Measurements from ENCODE around the gene CXorf58. TPM values are rescaled to one million over a fixed set of nuclear protein-coding genes. Genes with fewer than 3 reads are reported as not detected.

CXorf58 gene
- total and polyA plus RNA-seq, 10 donors, result 0.04 to 0.92 (median 0.16) TPM; not detected in 5

DNA sequence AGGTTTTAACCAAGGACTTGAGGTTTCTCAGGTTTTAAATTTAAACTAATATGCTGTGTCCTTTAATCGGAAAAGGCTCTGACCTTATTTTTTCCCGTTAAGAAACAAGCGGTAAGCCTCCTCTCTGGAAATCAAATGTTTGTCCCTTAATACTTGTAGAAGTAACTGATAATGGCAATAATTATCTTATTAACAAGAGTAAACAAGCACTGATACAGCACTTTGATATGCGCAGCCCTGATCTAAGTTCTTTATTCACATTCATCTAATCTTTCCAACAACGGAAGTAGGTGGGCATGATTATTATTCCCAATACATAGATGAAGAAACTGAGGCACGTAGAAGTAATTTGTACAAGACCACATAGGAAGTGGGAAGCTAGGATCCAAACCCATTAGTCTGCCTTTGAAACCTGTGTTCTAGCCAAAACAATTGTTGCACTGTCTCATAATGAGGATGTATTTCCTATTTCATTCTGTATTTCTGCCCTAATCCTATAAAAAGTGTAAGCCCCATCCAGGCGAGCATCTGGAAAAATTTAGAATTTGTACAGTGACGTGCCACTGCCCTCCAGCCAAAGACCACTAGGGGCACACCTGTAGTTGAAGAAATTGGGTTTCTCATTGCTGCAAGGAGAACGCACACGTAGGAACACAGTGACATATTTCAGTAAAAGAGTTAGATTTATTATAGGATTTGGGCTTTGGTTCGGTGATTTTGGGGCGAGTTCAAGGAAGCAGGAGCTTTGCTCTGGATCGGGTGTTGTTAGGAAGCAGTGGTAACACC, 606 bp downstream of the CXorf58 start:
- Histone ChIP-seq H3K4me1 (peaks cover 0 to 24% (median 12%) of the 10 kb centered on the region in 6 donors), H3K4me3 (peak overlapping the region in 5 of 8 donors; percentile 51 to 73 (median 52)), H3K9me3 (no peaks in the 10 kb centered on the region), H3K27me3 (replicated peaks in 1 of 7) (no peaks in the 10 kb centered on the region), H3K36me3 (no peaks in the 10 kb centered on the region), H3K27ac (peak overlapping the region; percentile 65 to 93 (median 89))
- WGBS, 5 donors, result 23 to 50% (median 27%) methylated on average over 13 of the region's 13 CpGs
- TF ChIP-seq POLR2AphosphoS5 (IDR thresholded peaks at IDR 0.05) (no peak), POLR2A (IDR thresholded peaks at IDR 0.05) (no peak)
- TF ChIP-seq, protein P1, sequence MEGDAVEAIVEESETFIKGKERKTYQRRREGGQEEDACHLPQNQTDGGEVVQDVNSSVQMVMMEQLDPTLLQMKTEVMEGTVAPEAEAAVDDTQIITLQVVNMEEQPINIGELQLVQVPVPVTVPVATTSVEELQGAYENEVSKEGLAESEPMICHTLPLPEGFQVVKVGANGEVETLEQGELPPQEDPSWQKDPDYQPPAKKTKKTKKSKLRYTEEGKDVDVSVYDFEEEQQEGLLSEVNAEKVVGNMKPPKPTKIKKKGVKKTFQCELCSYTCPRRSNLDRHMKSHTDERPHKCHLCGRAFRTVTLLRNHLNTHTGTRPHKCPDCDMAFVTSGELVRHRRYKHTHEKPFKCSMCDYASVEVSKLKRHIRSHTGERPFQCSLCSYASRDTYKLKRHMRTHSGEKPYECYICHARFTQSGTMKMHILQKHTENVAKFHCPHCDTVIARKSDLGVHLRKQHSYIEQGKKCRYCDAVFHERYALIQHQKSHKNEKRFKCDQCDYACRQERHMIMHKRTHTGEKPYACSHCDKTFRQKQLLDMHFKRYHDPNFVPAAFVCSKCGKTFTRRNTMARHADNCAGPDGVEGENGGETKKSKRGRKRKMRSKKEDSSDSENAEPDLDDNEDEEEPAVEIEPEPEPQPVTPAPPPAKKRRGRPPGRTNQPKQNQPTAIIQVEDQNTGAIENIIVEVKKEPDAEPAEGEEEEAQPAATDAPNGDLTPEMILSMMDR (IDR thresholded peaks at IDR 0.05 in 8 of 11, conservative IDR thresholded peaks at IDR 0.05 in 3 of 11), result peak in 3 of 11 experiments; percentile 1 to 14 (median 10)
- no peak for DNase-seq
- intact Hi-C loops (cut with DNase I; ENCODE audit: low total_unique reads), result no loop called here

DNA sequence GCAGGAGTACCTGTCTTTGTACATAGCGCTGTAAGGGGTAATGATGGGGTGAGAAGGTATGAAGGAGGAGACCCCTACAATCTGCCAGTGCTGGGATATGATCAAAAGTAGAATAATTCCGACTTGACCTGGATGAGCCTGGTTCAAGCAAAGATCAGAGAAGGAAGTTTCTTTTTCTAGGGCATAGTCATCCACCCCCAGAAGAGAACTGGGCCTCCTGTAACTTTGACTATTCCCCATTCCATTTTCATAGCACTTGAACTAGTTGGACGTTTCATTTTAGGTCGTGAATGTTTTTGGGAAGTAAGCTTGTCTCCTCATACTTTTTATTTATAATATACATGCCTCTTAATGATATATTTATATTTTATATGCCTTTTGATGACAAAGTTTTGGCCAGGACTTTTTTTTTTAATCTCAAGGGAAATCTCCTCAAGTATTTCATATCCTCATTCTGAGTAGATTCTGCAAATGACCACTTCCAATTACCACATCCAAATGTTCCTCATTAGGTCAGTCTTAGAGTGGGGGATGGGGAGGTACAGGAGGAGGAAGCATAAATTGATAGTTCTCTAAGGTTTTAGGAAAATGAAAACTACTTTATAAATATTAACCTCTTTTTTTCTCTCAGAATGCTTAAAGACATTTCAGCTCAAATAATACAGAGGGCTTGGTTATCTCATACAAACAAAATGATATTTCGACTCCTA, 3.5 kb downstream of the CXorf58 start:
- DNase-seq, result no peak
- H3K4me1 ChIP-seq, result peaks cover 0 to 18% (median 12%) of the 10 kb centered on the region in 6 donors
- intact Hi-C loops (cut with DNase I; ENCODE audit: low total_unique reads), result loop anchor here (10.0 kb wide), 1 partner anchor 104 kb away; no protein-coding TSS in a partner anchor
- WGBS, 5 donors, result 68 to 89% (median 71%) methylated on average over 5 of the region's 5 CpGs
- H3K27ac ChIP-seq, result peak overlapping the region in 4 of 8 donors; percentile 8 to 41 (median 28)
- H3K9me3 ChIP-seq, result no peaks in the 10 kb centered on the region
- H3K36me3 ChIP-seq, result no peaks in the 10 kb centered on the region
- TF ChIP-seq POLR2A (IDR thresholded peaks at IDR 0.05), result no peak
- TF ChIP-seq POLR2AphosphoS5 (IDR thresholded peaks at IDR 0.05), result no peak
- TF ChIP-seq, protein P1 (IDR thresholded peaks at IDR 0.05 in 8 of 11, conservative IDR thresholded peaks at IDR 0.05 in 3 of 11), result no peak
- no peak overlapping the region for H3K4me3 ChIP-seq
- no peaks in the 10 kb centered on the region for H3K27me3 ChIP-seq (replicated peaks in 1 of 7)

DNA sequence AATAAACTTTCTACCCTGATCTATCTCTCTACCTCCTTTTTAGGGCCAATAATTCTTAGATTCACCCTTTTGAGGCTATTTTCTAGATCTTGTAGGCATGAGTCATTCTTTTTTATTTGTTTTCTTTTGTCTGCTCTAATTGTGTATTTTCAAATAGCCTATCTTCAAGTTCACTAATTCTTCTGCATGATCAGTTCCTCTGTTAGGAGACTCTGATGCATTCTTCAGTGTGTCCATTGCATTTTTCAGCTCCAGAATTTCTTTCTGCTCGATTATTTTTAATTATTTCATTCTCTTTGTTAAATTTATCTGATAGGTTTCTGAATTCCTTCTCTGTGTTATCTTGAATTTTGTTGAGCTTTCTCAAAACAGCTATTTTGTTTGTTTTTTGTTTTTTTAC, 11.3 kb downstream of the CXorf58 start:
- Histone ChIP-seq H3K36me3 (no peaks in the 10 kb centered on the region), H3K27ac (no peak overlapping the region), H3K4me1 (no peaks in the 10 kb centered on the region), H3K27me3 (replicated peaks in 1 of 7) (peaks cover 0 to 3% (median 0%) of the 10 kb centered on the region in 7 donors), H3K4me3 (no peak overlapping the region), H3K9me3 (peaks cover 0 to 13% (median 0%) of the 10 kb centered on the region in 8 donors)
- no peak for DNase-seq
- 50 to 90% (median 85%) methylated on average over 1 of the region's 1 CpG for WGBS, 5 donors
- TF ChIP-seq POLR2A (IDR thresholded peaks at IDR 0.05), result no peak
- no peak for TF ChIP-seq POLR2AphosphoS5 (IDR thresholded peaks at IDR 0.05)
- TF ChIP-seq, protein P1 (IDR thresholded peaks at IDR 0.05 in 8 of 11, conservative IDR thresholded peaks at IDR 0.05 in 3 of 11), result no peak
- intact Hi-C loops (cut with DNase I; ENCODE audit: low total_unique reads), result loop anchor here (10.0 kb wide), 1 partner anchor 96 kb away; no protein-coding TSS in a partner anchor

Measured in spleen (tissue), 11 donors.